HL-60/S4 treated with retinoic acid at 250 ng/mL for 4 days and 3 days (cell line): ENCODE measurements around the gene MBD3L2B.
"Not testable (repeated sequence)": the region's sequence is repeated elsewhere in the genome, so short reads cannot be mapped to it uniquely, and the experiment has no call there.

ENCODE experiments used
- in situ Hi-C: fragments of 300-500 bp; cut with MboI; formaldehyde crosslinking; loops from 2 replicates; pipeline ENCODE4 v1.7.0; 2022; ENCODE audit warnings: low sequenced_read_pairs

The MBD3L2B gene

DNA sequence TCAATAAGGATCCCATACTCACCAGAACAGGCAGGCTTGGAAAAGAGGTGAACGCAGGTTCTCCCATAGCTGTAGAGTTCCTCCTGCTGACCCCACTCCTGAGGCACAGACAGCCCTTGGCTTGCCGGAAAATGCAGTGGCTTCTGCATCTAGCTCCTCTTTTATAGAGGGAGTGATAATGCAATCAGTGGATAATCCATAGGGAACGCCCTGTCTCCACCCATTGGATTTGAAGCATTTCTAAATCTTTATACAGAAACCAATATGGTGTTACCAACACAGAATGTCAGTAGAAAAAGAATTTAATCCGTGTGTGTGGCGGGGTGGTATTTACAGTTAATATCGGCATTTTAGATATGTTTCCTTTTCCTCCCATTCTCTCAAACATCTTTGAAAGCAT is at the start of gene MBD3L2B:
Gene MBD3L2B, minus strand, starts transcription at position 101 of the 400 bp plus-strand sequence. Its CDS starts 34 bp downstream, at position 67.
- in situ Hi-C loops = not testable (repeated sequence)

GRCh38 chr19:7069904-7070226 is 48.6 kb upstream of the MBD3L2B start:
- in situ Hi-C loops = no loop called here

GRCh38 chr19:7069042-7069903 is 48.0 kb upstream of the MBD3L2B start, which contains the start of gene ZNF557:
Gene ZNF557, plus strand, starts transcription at chr19:7069703. Its CDS starts 5,372 bp downstream, at chr19:7075075.
- in situ Hi-C loops = no loop called here

DNA sequence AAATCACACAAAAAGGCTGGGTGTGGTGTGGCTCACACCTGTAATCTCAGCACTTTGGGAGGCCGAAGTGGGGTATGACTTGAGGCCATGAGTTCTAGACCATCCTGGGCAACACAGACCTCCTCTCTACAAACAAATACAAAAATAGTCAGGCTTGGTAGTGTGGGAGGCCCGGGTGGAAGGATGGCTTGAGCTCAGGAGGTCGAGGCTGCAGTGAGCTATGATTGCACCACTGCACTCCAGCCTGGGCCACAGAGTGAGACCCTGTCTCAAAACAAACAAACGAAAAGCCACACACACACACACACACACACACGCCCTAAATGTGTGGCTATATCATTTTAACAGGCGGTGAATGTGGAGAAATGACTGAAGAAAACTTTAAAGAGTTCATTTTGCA is 47.4 kb upstream of the MBD3L2B start:
- in situ Hi-C loops = no loop called here

- in situ Hi-C loops = no loop called here
Measured at GRCh38 chr19:7067716-7068115, 46.5 kb upstream of the MBD3L2B start.

- in situ Hi-C loops = not testable (repeated sequence)
Measured at GRCh38 chr19:7067122-7067521, 45.9 kb upstream of the MBD3L2B start.

DNA sequence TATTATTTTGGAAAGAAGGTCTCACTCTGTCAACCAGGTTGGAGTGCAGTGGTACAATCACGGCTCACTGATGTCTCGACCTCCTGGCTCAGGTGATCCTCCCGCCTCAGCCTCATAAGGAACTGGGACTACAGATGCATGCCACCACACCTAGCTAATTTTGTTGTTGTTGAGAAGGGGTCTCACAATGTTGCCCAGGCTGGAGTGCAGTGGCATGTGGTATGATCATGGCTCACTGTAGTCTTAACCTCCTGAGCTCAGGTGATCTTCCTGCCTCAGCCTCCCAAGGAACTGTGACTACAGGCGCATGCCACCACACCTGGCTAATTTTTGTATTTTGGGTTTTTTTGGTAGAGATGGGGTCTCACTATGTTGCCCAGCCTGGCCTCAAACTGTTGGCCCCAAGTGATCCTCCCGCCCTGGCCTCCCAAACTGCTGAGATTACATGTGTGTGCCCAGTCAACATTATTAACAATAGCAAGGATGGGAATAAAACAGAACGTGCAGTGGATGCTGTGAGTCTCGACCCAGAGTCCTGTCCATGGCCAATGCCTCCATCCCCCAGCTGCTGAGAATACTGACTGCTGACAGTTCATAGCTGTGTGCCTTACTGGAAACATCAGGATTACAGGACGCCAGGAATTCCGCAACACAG is 42.7 kb upstream of the MBD3L2B start:
- in situ Hi-C loops = no loop called here

DNA sequence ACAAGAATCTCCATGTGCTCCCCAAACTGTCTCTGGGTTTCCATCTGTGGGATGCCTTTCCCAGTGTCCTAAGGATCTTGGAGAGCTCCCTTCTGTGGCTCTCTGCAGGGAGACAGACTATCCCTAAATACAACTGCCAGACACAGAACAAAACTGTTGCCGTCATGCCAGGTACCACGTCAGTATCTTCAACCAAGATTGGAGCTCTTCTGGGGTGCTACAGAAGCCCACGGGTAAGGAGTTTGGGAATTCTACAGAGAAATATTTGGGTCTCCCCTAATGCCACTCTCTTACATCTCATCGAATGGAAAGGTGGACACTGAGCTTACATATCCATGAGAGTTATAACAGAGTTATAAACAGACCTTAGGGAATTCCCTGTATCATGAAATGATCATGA is 42.1 kb upstream of the MBD3L2B start:
- in situ Hi-C loops = no loop called here

DNA sequence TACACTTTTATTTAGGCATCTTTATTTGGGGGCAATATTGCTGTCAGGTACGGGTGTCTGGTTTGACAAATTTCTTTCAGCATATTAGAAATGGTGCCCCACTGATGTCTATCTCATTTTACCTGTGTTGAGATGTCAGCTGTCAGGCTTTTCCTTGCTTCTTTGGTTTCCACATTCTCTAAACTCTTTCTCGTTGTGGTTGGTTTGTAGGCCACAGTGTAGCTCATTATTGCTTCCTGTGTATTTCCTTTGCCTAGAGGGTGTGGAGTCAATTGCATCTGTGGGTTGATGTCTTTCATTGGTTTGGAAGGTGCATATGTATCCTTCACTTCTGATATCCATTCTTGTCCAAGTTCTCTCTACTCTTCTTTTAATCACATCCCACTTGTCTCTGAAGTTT is 38.7 kb upstream of the MBD3L2B start:
- in situ Hi-C loops = not testable (repeated sequence)

DNA sequence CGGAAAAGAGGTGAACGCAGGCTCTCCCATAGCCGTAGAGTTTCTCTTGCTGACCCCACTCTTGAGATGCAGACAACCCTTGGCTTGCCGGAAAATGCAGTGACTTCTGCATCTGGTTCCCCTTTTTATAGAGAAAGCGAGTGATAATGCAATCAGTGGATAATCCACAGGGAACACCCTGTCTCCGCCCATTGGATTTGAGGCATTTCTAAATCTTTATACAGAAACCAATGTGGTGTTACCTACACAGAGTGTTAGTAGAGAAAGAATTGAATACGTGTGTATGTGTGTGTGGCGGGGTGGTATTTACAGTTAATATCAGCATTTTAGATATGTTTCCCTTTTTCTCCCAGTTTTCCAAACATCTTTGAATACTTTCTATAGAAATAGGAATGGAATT is 37.3 kb upstream of the MBD3L2B start, which contains the start of gene MBD3L3:
Gene MBD3L3, minus strand, starts transcription at position 101 of the 400 bp plus-strand sequence. Its CDS starts 71 bp downstream, at position 30.
- in situ Hi-C loops = not testable (repeated sequence)

DNA sequence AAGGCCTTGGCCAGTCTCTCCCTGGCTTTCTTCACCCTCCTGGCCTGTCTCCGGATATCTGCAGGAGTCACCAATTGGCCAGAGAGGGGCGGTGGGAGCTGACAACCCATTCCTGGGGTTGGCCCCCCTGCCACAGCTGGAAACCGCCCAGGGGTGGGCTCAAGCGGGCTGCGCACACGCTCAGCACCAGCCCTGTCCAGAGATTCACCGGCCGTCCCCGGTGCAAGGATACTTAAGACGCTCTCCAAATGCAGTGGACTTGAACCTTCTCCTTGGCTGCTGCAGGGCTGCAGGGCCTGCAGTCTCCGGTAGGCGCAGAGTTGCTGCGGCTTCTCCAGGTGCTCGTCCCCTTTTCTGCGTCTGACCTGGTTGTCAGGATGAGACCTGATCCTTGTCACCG is 35.1 kb upstream of the MBD3L2B start:
- in situ Hi-C loops = not testable (repeated sequence)

- in situ Hi-C loops = not testable (repeated sequence)
Measured at GRCh38 chr19:7055679-7056078, 34.4 kb upstream of the MBD3L2B start.

- in situ Hi-C loops = not testable (repeated sequence)
Measured at GRCh38 chr19:7054635-7055368, 33.6 kb upstream of the MBD3L2B start.

- in situ Hi-C loops = not testable (repeated sequence)
Measured at GRCh38 chr19:7052896-7053295, 31.7 kb upstream of the MBD3L2B start.

DNA sequence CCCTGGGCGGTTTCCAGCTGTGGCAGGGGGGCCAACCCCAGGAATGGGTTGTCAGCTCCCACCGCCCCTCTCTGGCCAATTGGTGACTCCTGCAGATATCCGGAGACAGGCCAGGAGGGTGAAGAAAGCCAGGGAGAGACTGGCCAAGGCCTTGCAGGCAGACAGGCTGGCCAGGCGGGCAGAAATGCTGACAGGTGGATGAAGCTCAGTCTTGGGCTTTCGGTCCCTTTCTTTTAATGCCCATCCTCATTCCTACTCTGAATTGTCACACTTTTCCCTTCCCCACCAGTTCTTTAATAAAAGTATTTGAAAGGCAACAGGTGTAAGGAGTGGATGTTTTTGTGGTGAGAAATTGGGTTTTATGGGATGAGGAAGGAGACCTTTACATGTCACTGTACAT is 30.2 kb upstream of the MBD3L2B start:
- in situ Hi-C loops = not testable (repeated sequence)

GRCh38 chr19:7049021-7049420 is 27.8 kb upstream of the MBD3L2B start, which contains the start of gene MBD3L2:
Gene MBD3L2, plus strand, starts transcription at chr19:7049321. Its CDS starts 53 bp downstream, at chr19:7049374.
- in situ Hi-C loops = not testable (repeated sequence)

- in situ Hi-C loops = not testable (repeated sequence)
Measured at GRCh38 chr19:7041563-7041962, 20.3 kb upstream of the MBD3L2B start.

DNA sequence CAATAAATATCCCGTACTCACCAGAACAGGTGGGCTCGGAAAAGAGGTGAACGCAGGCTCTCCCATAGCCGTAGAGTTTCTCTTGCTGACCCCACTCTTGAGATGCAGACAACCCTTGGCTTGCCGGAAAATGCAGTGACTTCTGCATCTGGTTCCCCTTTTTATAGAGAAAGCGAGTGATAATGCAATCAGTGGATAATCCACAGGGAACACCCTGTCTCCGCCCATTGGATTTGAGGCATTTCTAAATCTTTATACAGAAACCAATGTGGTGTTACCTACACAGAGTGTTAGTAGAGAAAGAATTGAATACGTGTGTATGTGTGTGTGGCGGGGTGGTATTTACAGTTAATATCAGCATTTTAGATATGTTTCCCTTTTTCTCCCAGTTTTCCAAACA is 18.8 kb upstream of the MBD3L2B start, which contains the start of gene MBD3L4:
Gene MBD3L4, minus strand, starts transcription at position 101 of the 400 bp plus-strand sequence. Its CDS starts 35 bp downstream, at position 66.
- in situ Hi-C loops = not testable (repeated sequence)

DNA sequence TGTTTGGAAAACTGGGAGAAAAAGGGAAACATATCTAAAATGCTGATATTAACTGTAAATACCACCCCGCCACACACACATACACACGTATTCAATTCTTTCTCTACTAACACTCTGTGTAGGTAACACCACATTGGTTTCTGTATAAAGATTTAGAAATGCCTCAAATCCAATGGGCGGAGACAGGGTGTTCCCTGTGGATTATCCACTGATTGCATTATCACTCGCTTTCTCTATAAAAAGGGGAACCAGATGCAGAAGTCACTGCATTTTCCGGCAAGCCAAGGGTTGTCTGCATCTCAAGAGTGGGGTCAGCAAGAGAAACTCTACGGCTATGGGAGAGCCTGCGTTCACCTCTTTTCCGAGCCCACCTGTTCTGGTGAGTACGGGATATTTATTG is 9.0 kb upstream of the MBD3L2B start, which contains the start of gene MBD3L5:
Gene MBD3L5, plus strand, starts transcription at position 301 of the 400 bp plus-strand sequence. Its CDS starts 34 bp downstream, at position 335.
- in situ Hi-C loops = not testable (repeated sequence)

- in situ Hi-C loops = not testable (repeated sequence)
Measured at GRCh38 chr19:7028790-7029189, 7.6 kb upstream of the MBD3L2B start.

GRCh38 chr19:7018828-7019227 is 2.4 kb downstream of the MBD3L2B start:
- in situ Hi-C loops = no loop called here
